Astrocyte (in vitro differentiated cells and primary cell): ENCODE results near the gene C6orf47. TPM values are rescaled to one million over a fixed set of nuclear protein-coding genes. Genes with fewer than 3 reads are reported as not detected.
A peak's percentile ranks its signal among the peaks of the same experiment; 100 is the strongest.

Experiments used
- DNase-seq: peaks from one replicate; pipeline ENCODE4 v3.0.0-alpha.2; 2010; ENCODE audit warnings: low read depth
- FAIRE-seq: peaks from 2 replicates; lab custom pipeline; 2011; peaks lifted over from hg19 to GRCh38; lab: Jason Lieb, UNC
- H2AFZ ChIP-seq: 2 replicates; pipeline ENCODE4 v1.6.0; 2012; ENCODE audit warnings: low read depth, low read length, inconsistent platforms
- H3K27ac ChIP-seq: 2 replicates; pipeline ENCODE4 v1.5.1; 2011; ENCODE audit warnings: low read depth, low read length, inconsistent platforms
- H3K27me3 ChIP-seq: 2 replicates; pipeline ENCODE4 v1.6.0; 2011; ENCODE audit warnings: low read length, inconsistent platforms; ENCODE audit not compliant: insufficient read depth
- H3K36me3 ChIP-seq: 2 replicates; pipeline ENCODE4 v1.5.1; 2011; ENCODE audit warnings: low read length, inconsistent platforms; ENCODE audit not compliant: insufficient read depth
- H3K4me1 ChIP-seq: 2 replicates; pipeline ENCODE4 v1.5.1; 2011; ENCODE audit warnings: low read length, inconsistent platforms; ENCODE audit not compliant: insufficient read depth
- H3K4me2 ChIP-seq: 2 replicates; pipeline ENCODE4 v1.6.0; 2012; ENCODE audit warnings: low read length, inconsistent platforms
- H3K4me3 ChIP-seq: 2 replicates; pipeline ENCODE4 v1.5.1; 2011; ENCODE audit warnings: low read depth, mild to moderate bottlenecking, low read length, inconsistent platforms; ENCODE audit not compliant: insufficient read depth
- H3K79me2 ChIP-seq: 2 replicates; pipeline ENCODE4 v1.6.0; 2012; ENCODE audit warnings: mild to moderate bottlenecking, low read length, inconsistent platforms; ENCODE audit not compliant: insufficient read depth
- H3K9ac ChIP-seq: 2 replicates; pipeline ENCODE4 v1.6.0; 2012; ENCODE audit warnings: mild to moderate bottlenecking, low read length, inconsistent platforms
- H3K9me3 ChIP-seq: 2 replicates; pipeline ENCODE4 v1.5.1; 2012; ENCODE audit warnings: low read depth, mild to moderate bottlenecking, low read length, inconsistent platforms; ENCODE audit not compliant: insufficient read depth
- H4K20me1 ChIP-seq: 2 replicates; pipeline ENCODE4 v1.6.0; 2012; ENCODE audit warnings: low read length, inconsistent platforms; ENCODE audit not compliant: insufficient read depth
- H3K27ac Mint-ChIP-seq: one replicate; pipeline ENCODE4 v1.8.0; 2021; ENCODE audit warnings: mild to moderate bottlenecking, mixed read lengths; ENCODE audit not compliant: unreplicated experiment
- H3K27me3 Mint-ChIP-seq: one replicate; pipeline ENCODE4 v1.8.0; 2021; ENCODE audit warnings: low read depth, mixed read lengths; ENCODE audit not compliant: unreplicated experiment
- H3K36me3 Mint-ChIP-seq: one replicate; pipeline ENCODE4 v1.8.0; 2021; ENCODE audit warnings: low read depth, mixed read lengths; ENCODE audit not compliant: unreplicated experiment
- H3K4me1 Mint-ChIP-seq: one replicate; pipeline ENCODE4 v1.8.0; 2021; ENCODE audit warnings: low read depth, mixed read lengths; ENCODE audit not compliant: unreplicated experiment
- H3K4me3 Mint-ChIP-seq: one replicate; pipeline ENCODE4 v1.8.0; 2021; ENCODE audit warnings: mild to moderate bottlenecking, moderate library complexity, mixed read lengths; ENCODE audit not compliant: unreplicated experiment
- H3K9me3 Mint-ChIP-seq: one replicate; pipeline ENCODE4 v1.8.0; 2021; ENCODE audit warnings: mild to moderate bottlenecking, mixed read lengths; ENCODE audit not compliant: unreplicated experiment
- EZH2 ChIP-seq: IDR thresholded peaks from 2 replicates; pipeline ENCODE4 v1.6.1; 2012; ENCODE audit warnings: mild to moderate bottlenecking, low read length, inconsistent platforms; ENCODE audit not compliant: insufficient read depth
- total RNA-seq: library from RNA; stranded (reverse); gene quantifications from 2 replicates; pipeline ENCODE4 v1.2.1, GENCODE V29; 2021
- TF ChIP-seq, protein P1 (sequence below): IDR thresholded peaks from 2 replicates; pipeline ENCODE4 v1.5.1; 2011; ENCODE audit warnings: low read depth, mild to moderate bottlenecking, inconsistent platforms, low read length, moderate library complexity; ENCODE audit not compliant: insufficient read depth

Gene C6orf47
- total RNA-seq, 1 donor from 2014 or later = 14.7 TPM

DNA sequence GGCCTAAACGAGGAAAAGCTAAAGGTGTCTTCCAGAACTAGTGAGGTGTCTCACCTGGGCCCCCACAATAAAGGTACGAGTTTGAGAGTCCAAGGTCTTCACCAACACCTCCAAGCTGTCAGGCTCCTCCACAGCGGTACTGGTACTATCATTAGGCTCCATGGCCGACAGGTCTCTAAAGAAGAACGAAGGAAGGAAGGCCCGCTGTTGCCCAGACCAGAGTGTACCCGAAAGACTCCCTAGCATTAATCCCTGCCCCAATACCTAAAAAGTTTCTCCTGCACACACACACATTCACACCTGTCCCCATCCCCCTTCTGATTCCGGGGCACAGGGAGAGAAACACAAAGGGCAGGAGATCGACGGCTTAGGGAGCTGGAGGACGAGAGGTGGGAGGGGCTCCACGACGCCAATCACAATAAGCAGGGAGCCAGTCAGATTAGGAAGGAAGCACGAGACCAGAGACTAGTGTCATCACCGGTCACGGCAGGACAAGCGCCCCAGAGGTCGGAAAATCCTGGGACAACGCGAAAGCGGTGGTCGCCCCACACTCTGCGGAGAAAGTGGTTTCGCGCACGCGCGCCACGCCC is 8.9 kb downstream of the C6orf47 start:
- Mint-ChIP-seq H3K4me3 (peak overlapping the region; percentile 98), H3K36me3 (peaks cover 22% of the 10 kb centered on the region), H3K4me1 (peaks cover 11% of the 10 kb centered on the region), H3K27ac (peak overlapping the region; percentile 99), H3K27me3 (no peaks in the 10 kb centered on the region), H3K9me3 (no peaks in the 10 kb centered on the region)
- Histone ChIP-seq H4K20me1 (peaks cover 12% of the 10 kb centered on the region), H3K79me2 (peaks cover 56% of the 10 kb centered on the region), H3K27ac (peak overlapping the region; percentile 96), H3K9me3 (no peaks in the 10 kb centered on the region), H3K4me1 (peaks cover 22% of the 10 kb centered on the region), H2AFZ (peak overlapping the region; percentile 72), H3K4me2 (peak overlapping the region; percentile 90), H3K36me3 (peaks cover 16% of the 10 kb centered on the region), H3K4me3 (peak overlapping the region; percentile 87), H3K27me3 (no peaks in the 10 kb centered on the region), H3K9ac (peak overlapping the region; percentile 88)
- DNase-seq = peak; percentile 69
- FAIRE-seq = no peak
- TF ChIP-seq, protein P1, sequence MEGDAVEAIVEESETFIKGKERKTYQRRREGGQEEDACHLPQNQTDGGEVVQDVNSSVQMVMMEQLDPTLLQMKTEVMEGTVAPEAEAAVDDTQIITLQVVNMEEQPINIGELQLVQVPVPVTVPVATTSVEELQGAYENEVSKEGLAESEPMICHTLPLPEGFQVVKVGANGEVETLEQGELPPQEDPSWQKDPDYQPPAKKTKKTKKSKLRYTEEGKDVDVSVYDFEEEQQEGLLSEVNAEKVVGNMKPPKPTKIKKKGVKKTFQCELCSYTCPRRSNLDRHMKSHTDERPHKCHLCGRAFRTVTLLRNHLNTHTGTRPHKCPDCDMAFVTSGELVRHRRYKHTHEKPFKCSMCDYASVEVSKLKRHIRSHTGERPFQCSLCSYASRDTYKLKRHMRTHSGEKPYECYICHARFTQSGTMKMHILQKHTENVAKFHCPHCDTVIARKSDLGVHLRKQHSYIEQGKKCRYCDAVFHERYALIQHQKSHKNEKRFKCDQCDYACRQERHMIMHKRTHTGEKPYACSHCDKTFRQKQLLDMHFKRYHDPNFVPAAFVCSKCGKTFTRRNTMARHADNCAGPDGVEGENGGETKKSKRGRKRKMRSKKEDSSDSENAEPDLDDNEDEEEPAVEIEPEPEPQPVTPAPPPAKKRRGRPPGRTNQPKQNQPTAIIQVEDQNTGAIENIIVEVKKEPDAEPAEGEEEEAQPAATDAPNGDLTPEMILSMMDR = no peak
- no peak for TF ChIP-seq EZH2

DNA sequence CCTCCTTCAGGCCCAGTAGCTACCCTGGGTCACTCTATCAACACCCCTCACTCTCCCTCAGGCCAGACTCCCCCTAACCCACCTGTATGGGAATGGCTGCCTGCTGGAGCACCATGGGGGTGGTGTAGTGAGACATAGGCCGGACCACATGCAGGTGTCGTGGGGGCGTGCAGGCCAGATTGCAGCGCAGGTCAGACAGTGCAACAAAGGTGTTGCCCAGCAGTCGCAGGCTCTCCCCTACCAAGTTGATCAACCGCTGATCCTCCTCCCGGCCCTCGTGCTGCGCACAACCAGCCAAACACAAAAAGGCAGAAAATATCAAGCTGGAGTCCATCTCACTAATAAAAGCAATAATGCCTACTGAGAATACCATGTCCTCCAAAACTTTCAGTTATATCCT is 15.3 kb downstream of the C6orf47 start:
- Histone ChIP-seq H3K4me3 (no peak overlapping the region), H3K9ac (no peak overlapping the region), H4K20me1 (peaks cover 23% of the 10 kb centered on the region), H2AFZ (no peak overlapping the region), H3K4me2 (no peak overlapping the region), H3K27me3 (no peaks in the 10 kb centered on the region), H3K27ac (no peak overlapping the region), H3K36me3 (peaks cover 54% of the 10 kb centered on the region), H3K79me2 (peaks cover 20% of the 10 kb centered on the region), H3K9me3 (no peaks in the 10 kb centered on the region), H3K4me1 (no peaks in the 10 kb centered on the region)
- Mint-ChIP-seq H3K27me3 (no peaks in the 10 kb centered on the region), H3K4me1 (peaks cover 4% of the 10 kb centered on the region), H3K27ac (no peak overlapping the region), H3K36me3 (peaks cover 21% of the 10 kb centered on the region), H3K9me3 (no peaks in the 10 kb centered on the region), H3K4me3 (no peak overlapping the region)
- TF ChIP-seq EZH2 = no peak
- TF ChIP-seq, protein P1 = no peak
- FAIRE-seq (no peak), DNase-seq (no peak)

DNA sequence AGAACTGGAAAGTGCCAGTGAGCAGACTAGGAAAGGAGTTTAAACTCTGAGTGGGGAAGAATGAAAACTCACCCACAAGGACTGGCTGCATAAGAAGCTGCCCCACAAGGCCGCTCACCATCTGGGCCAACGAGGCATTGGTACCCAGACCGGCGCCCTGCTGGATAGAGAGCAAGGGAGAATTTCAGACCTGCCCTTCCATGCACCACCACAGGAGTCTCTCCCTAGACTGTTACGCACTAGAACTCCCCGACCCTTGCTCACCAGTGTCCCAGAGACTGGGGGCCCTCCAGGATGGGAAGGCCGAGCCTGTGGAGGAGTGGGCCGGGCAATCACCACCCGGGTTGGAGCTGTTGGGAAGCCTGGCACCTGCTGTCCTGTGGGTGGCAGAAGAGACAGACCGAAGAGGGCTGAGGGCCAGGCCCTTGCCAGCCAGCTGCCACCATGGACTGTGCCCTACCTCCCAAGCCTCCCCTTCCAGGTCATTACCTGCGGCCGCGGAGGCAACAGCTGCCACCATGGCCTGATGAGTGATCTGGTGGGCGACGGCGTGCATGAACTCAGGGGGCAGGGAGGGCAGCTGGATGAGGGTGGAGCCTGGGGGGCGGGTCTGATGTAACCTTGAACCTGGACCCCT is 16.6 kb downstream of the C6orf47 start:
- H3K9ac ChIP-seq = no peak overlapping the region
- no peaks in the 10 kb centered on the region for H3K4me1 Mint-ChIP-seq
- no peak overlapping the region for H3K4me2 ChIP-seq
- peaks cover 26% of the 10 kb centered on the region for H3K36me3 Mint-ChIP-seq
- no peak overlapping the region for H3K4me3 ChIP-seq
- H2AFZ ChIP-seq = no peak overlapping the region
- H3K27ac ChIP-seq = no peak overlapping the region
- H3K4me1 ChIP-seq = peaks cover 12% of the 10 kb centered on the region
- H3K27me3 Mint-ChIP-seq = no peaks in the 10 kb centered on the region
- no peak overlapping the region for H3K27ac Mint-ChIP-seq
- TF ChIP-seq, protein P1 = no peak
- no peak for TF ChIP-seq EZH2
- H3K36me3 ChIP-seq = peaks cover 55% of the 10 kb centered on the region
- peaks cover 29% of the 10 kb centered on the region for H4K20me1 ChIP-seq
- FAIRE-seq = no peak
- no peaks in the 10 kb centered on the region for H3K27me3 ChIP-seq
- H3K9me3 ChIP-seq = no peaks in the 10 kb centered on the region
- no peak for DNase-seq
- H3K9me3 Mint-ChIP-seq = no peaks in the 10 kb centered on the region
- peaks cover 6% of the 10 kb centered on the region for H3K79me2 ChIP-seq
- H3K4me3 Mint-ChIP-seq = no peak overlapping the region
